Stimulated activated CD8-positive, alpha-beta memory T cell treated with anti-CD3 and anti-CD28 coated beads, Interleukin-15, amount 100 ng/mL, for 48 hours (primary cell): ENCODE measurements around the gene IL17REL.
"Not testable (repeated sequence)": the region's sequence is repeated elsewhere in the genome, so short reads cannot be mapped to it uniquely, and the experiment has no call there.

Source experiments
- DNase-seq, 2 donors: peaks; one replicate each; pipeline ENCODE4 v3.0.0-alpha.2; 2020; ENCODE audit warnings: low read depth in 2 of 2

IL17REL gene

GRCh38 chr22:49989826-49990225 lies 22.7 kb downstream of the IL17REL start:
- DNase-seq, result not testable (repeated sequence)

- DNase-seq, result no peak
These were observed 26.2 kb downstream of the IL17REL start for GRCh38 chr22:49986325-49986724.

GRCh38 chr22:49983148-49984042 lies 29.2 kb downstream of the IL17REL start:
- DNase-seq, result no peak

- not testable (repeated sequence) for DNase-seq
These were observed 30.8 kb downstream of the IL17REL start for GRCh38 chr22:49981799-49982198.

GRCh38 chr22:49979587-49980264 lies 32.8 kb downstream of the IL17REL start:
- DNase-seq, result no peak

GRCh38 chr22:49977578-49977977 lies 35.0 kb downstream of the IL17REL start:
- DNase-seq, result no peak

- DNase-seq, result peak; percentile 53 to 56
These were observed 36.0 kb downstream of the IL17REL start for GRCh38 chr22:49976439-49977175.

GRCh38 chr22:49975543-49976389 lies 36.8 kb downstream of the IL17REL start:
- DNase-seq, result peak; percentile 57 to 68

GRCh38 chr22:49973018-49973961 lies 39.3 kb downstream of the IL17REL start:
- DNase-seq, result no peak

- no peak for DNase-seq
These were observed 40.2 kb downstream of the IL17REL start for GRCh38 chr22:49972163-49973017.

- peak; percentile 77 to 78 for DNase-seq
These were observed 41.1 kb downstream of the IL17REL start for GRCh38 chr22:49971232-49972162.

GRCh38 chr22:49970528-49971231 lies 41.9 kb downstream of the IL17REL start:
- DNase-seq, result peak; percentile 97

- DNase-seq, result no peak
These were observed 42.6 kb downstream of the IL17REL start for GRCh38 chr22:49969751-49970527.

GRCh38 chr22:49968831-49969661 lies 43.5 kb downstream of the IL17REL start:
- DNase-seq, result no peak

GRCh38 chr22:49968313-49968830 lies 44.2 kb downstream of the IL17REL start:
- no peak for DNase-seq
